Measurements from ENCODE around the gene TIMM22.
"Not testable (repeated sequence)": the region's sequence is repeated elsewhere in the genome, so short reads cannot be mapped to it uniquely, and the experiment has no call there.

Gene TIMM22

GRCh38 chr17:1039511-1040215 lies 42.7 kb downstream of the TIMM22 start:
- H3K4me3 ChIP-seq (ENCODE audit: low read depth, low read length), result no peak overlapping the region
- no peak for DNase-seq (ENCODE audit: low read depth)
- TF ChIP-seq, protein P1, sequence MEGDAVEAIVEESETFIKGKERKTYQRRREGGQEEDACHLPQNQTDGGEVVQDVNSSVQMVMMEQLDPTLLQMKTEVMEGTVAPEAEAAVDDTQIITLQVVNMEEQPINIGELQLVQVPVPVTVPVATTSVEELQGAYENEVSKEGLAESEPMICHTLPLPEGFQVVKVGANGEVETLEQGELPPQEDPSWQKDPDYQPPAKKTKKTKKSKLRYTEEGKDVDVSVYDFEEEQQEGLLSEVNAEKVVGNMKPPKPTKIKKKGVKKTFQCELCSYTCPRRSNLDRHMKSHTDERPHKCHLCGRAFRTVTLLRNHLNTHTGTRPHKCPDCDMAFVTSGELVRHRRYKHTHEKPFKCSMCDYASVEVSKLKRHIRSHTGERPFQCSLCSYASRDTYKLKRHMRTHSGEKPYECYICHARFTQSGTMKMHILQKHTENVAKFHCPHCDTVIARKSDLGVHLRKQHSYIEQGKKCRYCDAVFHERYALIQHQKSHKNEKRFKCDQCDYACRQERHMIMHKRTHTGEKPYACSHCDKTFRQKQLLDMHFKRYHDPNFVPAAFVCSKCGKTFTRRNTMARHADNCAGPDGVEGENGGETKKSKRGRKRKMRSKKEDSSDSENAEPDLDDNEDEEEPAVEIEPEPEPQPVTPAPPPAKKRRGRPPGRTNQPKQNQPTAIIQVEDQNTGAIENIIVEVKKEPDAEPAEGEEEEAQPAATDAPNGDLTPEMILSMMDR (IDR thresholded peaks at IDR 0.05; ENCODE audit: insufficient read depth, low read depth, low read length, missing control alignments), result no peak

DNA sequence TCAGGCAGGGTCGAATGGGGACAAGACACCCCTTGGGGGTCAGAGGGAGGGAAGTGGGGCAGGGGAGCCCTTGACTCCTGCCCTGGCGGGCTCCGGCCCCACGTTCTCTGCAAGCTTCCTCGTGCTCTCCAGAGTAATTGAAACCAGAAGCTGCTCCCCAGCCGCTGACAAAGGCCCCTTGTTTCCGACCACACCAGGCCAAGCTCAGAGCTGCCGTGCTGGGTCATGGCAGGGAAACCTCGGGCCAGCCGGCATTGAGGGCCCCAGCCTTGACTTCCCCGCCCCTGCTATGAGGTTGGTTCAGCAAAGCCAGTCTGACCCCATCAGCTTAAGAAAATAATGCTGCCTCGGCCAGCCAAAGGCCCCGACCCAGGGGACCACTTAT lies 43.3 kb downstream of the TIMM22 start:
- no peak for DNase-seq (ENCODE audit: low read depth)
- no peak overlapping the region for H3K4me3 ChIP-seq (ENCODE audit: low read depth, low read length)
- TF ChIP-seq, protein P1 (IDR thresholded peaks at IDR 0.05; ENCODE audit: insufficient read depth, low read depth, low read length, missing control alignments), result no peak

DNA sequence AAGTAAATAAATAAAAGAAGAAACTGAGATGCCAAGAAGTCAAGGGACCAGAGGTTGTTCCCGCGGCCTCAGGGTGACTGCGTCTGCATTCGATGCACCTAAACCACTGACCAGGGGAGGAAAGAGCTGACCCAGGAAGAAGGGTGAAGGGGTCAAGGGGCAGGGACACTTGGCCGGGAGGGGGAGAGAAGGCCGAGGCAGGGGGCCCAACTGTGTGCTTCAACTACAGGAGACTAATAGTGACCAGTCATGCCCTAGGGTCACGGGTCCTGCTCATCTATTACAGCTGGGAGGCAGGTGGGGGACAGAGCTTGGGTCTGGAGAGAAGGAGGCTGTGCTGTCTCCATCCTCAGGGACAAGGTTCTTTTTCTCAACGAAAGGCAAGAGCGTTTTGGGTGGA lies 44.8 kb downstream of the TIMM22 start:
- H3K4me3 ChIP-seq (ENCODE audit: low read depth, low read length), result no peak overlapping the region
- DNase-seq (ENCODE audit: low read depth), result no peak
- TF ChIP-seq, protein P1 (IDR thresholded peaks at IDR 0.05; ENCODE audit: insufficient read depth, low read depth, low read length, missing control alignments), result no peak

DNA sequence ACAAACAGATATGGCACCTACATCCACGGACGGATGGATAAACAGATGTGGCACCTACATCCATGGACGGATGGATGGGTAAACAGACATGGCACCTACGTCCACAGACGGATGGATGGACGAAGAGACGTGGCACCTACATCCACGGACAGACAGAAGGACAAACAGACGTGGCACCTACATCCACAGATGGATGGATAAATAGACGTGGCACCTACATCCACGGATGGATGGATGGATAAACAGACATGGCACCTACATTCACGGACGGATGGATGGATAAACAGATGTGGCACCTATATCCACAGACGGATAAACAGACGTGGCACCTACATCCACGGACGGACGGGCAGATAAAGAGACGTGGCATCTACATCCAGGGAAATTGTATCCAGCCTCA lies 45.6 kb downstream of the TIMM22 start:
- H3K4me3 ChIP-seq (ENCODE audit: low read depth, low read length), result no peak overlapping the region
- no peak for DNase-seq (ENCODE audit: low read depth)
- TF ChIP-seq, protein P1 (IDR thresholded peaks at IDR 0.05; ENCODE audit: insufficient read depth, low read depth, low read length, missing control alignments), result no peak

GRCh38 chr17:1043601-1044251 lies 46.8 kb downstream of the TIMM22 start:
- TF ChIP-seq, protein P1 (IDR thresholded peaks at IDR 0.05; ENCODE audit: insufficient read depth, low read depth, low read length, missing control alignments), result no peak
- no peak overlapping the region for H3K4me3 ChIP-seq (ENCODE audit: low read depth, low read length)
- DNase-seq (ENCODE audit: low read depth), result no peak

DNA sequence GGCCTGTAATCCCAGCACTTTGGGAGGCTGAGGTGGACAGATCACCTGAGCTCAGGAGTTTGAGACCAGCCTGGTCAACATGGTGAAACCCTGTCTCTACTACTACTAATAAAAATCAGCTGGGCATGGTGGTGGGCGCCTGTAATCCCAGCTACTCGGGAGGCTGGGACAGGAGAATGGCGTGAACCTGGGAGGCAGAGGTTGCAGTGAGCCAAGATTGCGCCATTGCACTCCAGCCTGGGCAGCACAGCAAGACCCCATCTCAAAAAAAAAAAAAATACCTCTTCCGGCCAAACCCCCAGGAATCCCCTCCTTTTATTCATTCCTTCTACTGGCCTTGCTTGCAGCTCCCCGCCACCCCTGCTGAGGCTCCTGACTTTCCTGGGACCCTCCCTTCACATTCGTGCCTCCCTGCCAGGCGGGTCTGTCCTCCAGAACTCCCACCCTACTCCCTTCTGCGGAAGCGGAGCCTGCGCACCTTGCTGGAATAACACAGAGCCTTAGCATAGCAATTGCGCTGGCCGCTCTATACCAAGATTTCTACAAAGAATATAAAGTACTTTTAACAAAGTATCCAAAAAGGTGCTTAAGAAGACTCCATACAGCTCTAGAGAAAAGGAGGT lies 47.6 kb downstream of the TIMM22 start:
- not testable (repeated sequence) for DNase-seq (ENCODE audit: low read depth); H3K4me3 ChIP-seq (ENCODE audit: low read depth, low read length)

DNA sequence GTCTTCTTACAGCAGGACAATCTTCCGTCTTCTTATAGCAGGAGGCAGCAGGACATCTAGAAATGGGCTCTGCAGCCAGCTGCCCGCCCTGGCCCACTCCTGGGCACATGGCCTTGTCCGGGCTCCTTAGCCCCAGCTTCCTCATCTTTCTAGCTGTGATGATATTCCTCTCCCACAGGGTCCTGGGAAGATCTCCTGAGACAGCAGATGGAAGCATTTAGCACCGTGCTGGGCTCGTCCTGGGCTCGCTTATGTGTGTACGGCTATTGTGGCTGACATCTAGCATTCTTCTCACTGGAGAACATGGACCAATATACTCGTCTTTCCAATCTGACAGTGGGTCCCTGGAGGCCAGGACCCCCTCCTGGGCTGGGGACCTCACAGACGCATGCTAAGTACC lies 48.5 kb downstream of the TIMM22 start:
- DNase-seq (ENCODE audit: low read depth), result no peak
- H3K4me3 ChIP-seq (ENCODE audit: low read depth, low read length), result no peak overlapping the region
- TF ChIP-seq, protein P1 (IDR thresholded peaks at IDR 0.05; ENCODE audit: insufficient read depth, low read depth, low read length, missing control alignments), result no peak
